T-helper 1 cell treated with Interleukin-12 subunit alpha and Interleukin-12 subunit beta and Interleukin-4 antibody, amounts not matched to agents 30 ng/mL and 1 ng/mL, for 36 hours (primary cell): ENCODE results near the gene UNC5B. TPM values are rescaled to one million over a fixed set of nuclear protein-coding genes. Genes with fewer than 3 reads are reported as not detected.
"Not testable (repeated sequence)": the region's sequence is repeated elsewhere in the genome, so short reads cannot be mapped to it uniquely, and the experiment has no call there.

Experiments
- intact Hi-C: fragments of 100-400 bp; cut with micrococcal nuclease; formaldehyde crosslinking; loops from one replicate; pipeline ENCODE4 v1.15.1; 2024
- total RNA-seq: library from RNA; stranded (reverse); gene quantifications from 2 replicates; pipeline ENCODE4 v1.2.3, GENCODE V29; 2022

UNC5B gene
- total RNA-seq, 1 donor from 2014 or later, result not detected

GRCh38 chr10:71266147-71266917 is 54.0 kb downstream of the UNC5B start:
- intact Hi-C loops, result no loop called here

DNA sequence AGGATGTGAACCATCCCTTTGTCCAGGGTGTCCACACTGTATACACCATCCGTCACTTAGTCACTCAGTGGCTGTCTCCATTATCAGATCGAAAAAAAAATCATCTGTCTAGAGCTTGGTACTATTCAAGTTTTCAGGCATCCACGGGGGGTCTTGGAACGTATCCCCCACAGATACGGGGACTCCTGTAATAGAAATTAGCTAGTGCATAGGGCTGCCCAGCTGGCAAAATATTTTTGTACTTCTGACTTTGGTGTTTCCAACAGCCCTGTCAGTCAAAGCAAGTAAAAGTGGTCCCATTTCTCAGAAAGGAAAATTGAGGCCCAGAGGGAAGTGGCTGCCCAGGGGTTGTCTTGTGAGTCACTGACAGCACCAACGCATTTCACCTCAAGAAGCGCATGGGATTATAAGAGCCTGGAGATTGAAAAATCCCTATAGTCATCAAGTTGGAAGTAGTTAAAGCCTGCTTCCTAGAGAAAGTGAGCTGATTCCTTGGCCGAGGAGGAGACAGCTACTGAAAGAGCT is 54.6 kb downstream of the UNC5B start:
- intact Hi-C loops, result no loop called here

- intact Hi-C loops, result no loop called here
Measured at GRCh38 chr10:71267508-71268240, 55.3 kb downstream of the UNC5B start.

GRCh38 chr10:71268247-71268691 is 55.9 kb downstream of the UNC5B start:
- intact Hi-C loops, result no loop called here

DNA sequence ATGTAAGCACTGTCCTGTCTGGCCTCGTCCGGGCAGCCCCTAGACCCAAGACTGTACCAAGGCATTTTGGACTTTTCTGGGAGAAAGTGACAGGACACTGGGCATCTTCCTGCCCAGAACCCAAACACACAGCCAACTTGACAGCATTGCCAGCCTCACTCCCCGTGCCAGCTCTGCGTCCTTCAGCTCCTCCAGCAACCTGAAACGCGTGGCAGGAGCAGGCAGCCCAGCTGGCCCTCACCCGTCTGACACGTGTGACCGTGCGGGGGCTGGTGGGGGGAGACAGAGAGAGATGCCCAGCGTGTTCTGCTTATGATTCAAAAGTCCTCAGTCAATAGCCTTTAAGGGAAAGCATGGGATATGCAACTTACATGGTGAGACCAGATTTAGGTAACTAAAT is 56.4 kb downstream of the UNC5B start:
- intact Hi-C loops, result no loop called here

GRCh38 chr10:71269301-71270288 is 57.2 kb downstream of the UNC5B start:
- intact Hi-C loops, result no loop called here

- intact Hi-C loops, result no loop called here
Measured at GRCh38 chr10:71270301-71271220, 58.2 kb downstream of the UNC5B start.

DNA sequence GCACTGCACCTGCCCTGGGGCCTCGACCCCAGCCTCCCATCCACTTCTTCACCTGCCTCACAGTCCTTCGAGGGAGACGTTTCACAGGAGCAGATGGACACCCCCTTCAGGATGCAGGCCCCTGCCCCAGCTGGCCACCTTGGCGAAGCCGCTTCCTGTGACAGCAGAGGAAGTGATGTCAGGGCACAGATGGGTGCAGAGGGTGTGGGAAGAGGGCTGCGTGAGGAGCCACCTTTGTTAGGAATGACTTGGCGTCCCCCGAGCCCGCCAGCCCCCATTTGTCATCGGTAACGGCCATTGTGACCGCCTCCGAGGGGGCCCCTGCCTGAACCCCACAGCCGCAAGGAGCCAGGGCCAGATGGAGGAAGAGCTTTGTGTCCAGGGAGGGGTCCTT is 59.3 kb downstream of the UNC5B start:
- intact Hi-C loops, result no loop called here

DNA sequence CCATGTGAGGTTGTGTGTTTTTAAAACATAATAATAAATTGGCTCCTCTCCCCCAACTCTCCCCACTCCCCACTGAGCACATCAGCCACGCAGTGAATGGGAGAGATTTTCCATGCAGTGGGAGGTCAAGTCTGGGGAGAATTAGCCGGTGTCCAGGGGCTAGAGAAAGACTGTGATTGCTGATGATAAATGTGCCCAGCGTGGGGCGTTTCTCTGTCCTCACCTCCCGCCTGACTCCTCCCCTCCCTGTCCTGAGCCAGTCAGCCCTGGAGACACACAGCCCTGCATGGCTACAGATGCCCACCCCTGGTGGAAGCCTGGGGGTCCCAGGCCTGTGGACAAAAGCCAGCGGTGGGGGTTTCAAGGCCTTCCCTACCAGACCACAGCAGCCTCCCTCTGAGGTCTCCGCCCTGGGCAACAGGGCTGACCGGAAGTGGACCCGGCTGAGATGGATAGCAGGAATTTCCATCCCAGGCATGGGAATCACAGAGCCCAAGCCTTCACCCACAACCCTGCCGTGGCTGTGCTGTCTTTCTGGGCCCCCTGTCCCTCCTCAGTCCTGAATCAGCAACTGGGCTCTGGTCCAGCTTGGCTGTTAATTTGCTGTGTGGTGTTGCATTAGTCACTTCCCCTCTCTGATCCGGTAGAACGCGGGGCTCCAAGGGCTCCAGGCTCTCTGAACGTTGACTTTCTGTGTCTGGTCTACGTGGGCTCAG is 59.8 kb downstream of the UNC5B start:
- intact Hi-C loops, result no loop called here

DNA sequence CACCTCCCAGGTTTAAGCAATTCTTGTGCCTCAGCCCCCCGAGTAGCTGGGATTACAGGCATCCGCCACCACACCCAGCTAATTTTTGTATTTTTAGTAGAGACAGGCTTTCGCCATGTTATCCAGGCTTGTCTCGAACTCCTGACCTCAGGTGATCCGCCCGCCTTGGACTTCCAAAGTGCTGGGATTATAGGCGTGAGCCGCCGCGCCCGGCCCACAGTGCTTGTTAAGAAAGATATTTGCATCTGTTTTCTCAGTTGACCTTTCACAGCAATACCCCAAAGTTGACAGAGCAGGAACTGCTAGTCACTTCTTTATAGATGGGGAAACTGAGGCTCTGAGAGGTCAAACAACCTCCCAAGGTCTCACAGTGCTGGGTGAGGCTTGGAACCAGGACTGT is 60.6 kb downstream of the UNC5B start:
- intact Hi-C loops, result not testable (repeated sequence)

DNA sequence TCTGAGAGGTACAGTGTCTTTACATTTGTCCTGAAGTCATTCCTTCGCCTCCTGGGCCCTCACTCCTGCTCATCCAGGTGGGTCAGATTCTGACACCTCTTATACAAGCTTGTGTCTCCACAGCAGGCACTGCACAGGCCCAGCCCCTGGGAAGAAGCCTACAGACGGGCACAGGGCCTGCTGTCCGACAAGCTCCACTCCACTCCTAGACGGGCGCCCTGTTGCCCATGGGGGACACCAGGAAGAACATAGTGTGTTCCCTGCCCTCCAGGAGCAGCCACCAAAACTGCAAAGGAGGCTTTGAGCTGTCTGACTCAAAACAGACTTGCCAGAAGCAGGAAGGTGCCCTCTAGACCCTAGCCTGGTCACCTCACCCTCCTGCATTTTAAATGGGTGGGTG is 61.1 kb downstream of the UNC5B start:
- intact Hi-C loops, result no loop called here

GRCh38 chr10:71274901-71275796 is 62.8 kb downstream of the UNC5B start:
- intact Hi-C loops, result no loop called here

DNA sequence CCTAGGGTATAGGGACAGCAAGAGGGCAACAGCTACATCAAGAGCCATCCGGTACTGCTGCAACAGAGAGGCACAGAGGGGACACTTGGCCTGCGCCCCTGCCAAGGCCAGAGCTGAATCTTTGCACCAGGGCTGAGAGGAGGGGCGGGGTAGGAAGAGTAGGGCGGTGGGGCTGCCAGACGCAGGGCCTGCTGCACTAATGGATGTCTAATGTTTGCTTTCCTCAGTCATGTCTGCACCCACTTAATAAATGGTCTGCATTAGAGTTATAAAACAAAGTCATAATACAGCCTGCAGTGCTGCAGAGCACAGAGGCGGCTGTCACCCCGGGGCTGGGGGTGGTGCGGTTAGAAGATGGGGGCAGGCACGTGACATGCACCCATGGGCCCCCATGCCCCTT is 64.5 kb downstream of the UNC5B start:
- intact Hi-C loops, result no loop called here

GRCh38 chr10:71277914-71278665 is 65.7 kb downstream of the UNC5B start:
- intact Hi-C loops, result no loop called here

DNA sequence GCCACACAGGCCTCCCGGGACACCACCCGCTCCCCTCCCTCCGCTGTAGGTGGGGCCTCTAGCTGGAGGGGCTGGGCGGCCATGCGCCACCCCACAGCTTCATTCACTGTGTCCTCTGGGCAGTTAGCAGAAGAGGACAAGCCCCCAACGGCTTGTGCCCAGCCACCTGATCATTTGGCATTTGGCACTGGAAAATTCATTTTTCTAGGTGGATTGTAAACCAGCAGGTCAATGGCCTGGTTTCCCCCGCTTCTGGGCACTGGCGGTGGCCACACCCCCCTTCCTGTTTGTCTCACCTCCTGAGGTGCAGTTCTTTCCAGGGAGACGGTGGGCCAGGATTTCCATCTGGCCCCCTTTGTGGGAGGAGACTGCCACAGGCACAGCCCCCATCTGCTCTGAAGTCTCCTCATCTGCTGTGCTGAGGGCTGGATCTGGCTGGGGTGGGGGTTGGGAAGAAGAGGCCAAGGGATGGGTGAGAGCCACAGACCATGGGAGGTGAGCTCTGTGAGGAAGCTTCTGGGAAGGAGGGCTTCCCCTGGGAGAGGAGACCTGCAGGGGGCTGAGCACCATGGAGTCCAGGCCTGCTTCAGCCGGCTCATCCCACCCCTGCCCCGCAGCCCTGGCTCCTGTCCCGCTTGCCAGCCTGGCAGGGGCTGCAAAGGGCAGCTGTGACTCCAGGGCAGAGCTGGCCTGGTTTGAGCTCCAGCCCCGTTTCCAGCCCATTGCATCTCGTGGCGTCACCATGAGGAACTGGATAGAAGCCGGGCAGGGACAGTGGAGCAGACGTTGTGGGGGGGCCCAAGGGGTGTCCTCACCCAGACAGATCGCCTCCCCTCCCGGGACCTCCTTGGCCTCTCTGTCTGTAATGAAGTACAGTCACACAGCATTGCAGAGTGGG is 66.6 kb downstream of the UNC5B start:
- intact Hi-C loops, result no loop called here

DNA sequence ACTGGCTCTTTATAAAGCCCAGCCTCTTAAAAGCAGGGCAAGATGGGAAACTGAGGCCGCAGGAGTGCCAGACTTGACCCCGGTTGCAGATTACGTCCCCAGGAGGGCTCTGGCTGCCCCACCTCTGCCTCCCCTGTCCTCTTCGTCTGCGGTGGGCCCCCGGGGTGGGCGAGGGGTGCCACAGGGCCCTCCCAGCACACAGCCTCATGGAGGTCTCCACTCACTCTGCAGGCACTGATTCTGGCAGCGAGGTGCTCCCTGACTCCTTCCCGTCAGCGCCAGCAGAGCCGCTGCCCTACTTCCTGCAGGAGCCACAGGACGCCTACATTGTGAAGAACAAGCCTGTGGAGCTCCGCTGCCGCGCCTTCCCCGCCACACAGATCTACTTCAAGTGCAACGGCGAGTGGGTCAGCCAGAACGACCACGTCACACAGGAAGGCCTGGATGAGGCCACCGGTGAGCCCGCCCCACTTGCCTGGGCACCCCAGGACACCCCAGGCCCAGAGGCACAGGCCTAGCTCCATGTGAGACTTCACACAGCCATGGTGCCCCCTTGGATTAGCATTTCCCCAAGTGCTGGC is 67.3 kb downstream of the UNC5B start:
- intact Hi-C loops, result no loop called here
